Measurements from ENCODE around the gene KIF20B. TPM values are rescaled to one million over a fixed set of nuclear protein-coding genes. Genes with fewer than 3 reads are reported as not detected.

KIF20B gene
- total and polyA plus RNA-seq, 2 of the 8 experiments (the other 6 are each of a cell fraction or from before 2014, with no cell fraction given), result 4.5 to 72.0 TPM

DNA sequence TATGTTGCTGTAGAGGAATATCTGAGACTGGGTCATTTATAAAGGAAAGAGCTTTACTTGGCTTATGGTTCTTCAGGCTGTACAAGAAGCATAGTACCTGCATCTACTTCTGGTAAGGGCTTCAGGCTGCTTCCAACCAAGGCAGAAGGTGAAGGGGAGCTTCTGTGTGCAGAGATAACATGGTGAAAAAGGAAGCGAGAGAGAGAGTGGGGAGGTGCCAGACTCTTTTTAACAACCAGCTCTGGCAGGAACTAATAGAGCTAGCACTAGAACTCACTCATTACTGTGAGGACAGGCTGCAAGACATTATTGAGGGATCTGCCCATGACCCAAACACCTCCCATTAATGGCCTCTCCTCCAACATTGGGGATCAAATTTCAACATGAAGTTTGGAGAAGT lies 94.5 kb downstream of the KIF20B start:
- Histone ChIP-seq H2BK5ac (ENCODE audit: low read depth, low read length) (no peak overlapping the region), H4K5ac (ENCODE audit: insufficient read length, low read depth, low read length) (no peak overlapping the region), H3K79me1 (ENCODE audit: low read depth, low read length) (no peaks in the 10 kb centered on the region), H3K9me3 (ENCODE audit: insufficient read depth in 2 of 2, low read depth in 1 of 2, low read length in 1 of 2) (no peaks in the 10 kb centered on the region), H3K27me3 (replicated peaks in 1 of 4; ENCODE audit: control insufficient read depth in 3 of 4, extremely low read depth in 1 of 4, insufficient read depth in 3 of 4, low read length in 3 of 4) (no peaks in the 10 kb centered on the region), H3K79me2 (ENCODE audit: control insufficient read depth in 1 of 2, insufficient read depth in 2 of 2, low read length in 2 of 2) (no peaks in the 10 kb centered on the region), H3K4me1 (replicated peaks in 1 of 4; ENCODE audit: control insufficient read depth in 3 of 4, insufficient read depth in 4 of 4, low read length in 3 of 4) (peaks cover 0 to 11% (median 8%) of the 10 kb centered on the region in 4 experiments; a peak in 3 of 7 replicates), H3K14ac (ENCODE audit: insufficient read length) (no peak overlapping the region), H3K4me2 (ENCODE audit: insufficient read depth in 1 of 2, low read depth in 2 of 2, low read length in 2 of 2) (no peak overlapping the region), H3K4me3 (ENCODE audit: extremely low read depth in 1 of 4, insufficient read depth in 2 of 4, low read depth in 3 of 4, low read length in 4 of 4) (no peak overlapping the region), H4K91ac (replicated peaks; ENCODE audit: insufficient read length, low read length) (no peak overlapping the region), H2BK15ac (ENCODE audit: low read length) (no peak overlapping the region), H3K56ac (replicated peaks; ENCODE audit: insufficient read length, low read depth, low read length) (no peak overlapping the region), H3K36me3 (ENCODE audit: control insufficient read depth in 2 of 4, insufficient read depth in 4 of 4, low read length in 3 of 4) (no peaks in the 10 kb centered on the region), H2AFZ (ENCODE audit: low read length) (no peak overlapping the region), H3K27ac (ENCODE audit: low read depth, low read length) (no peak overlapping the region), H4K20me1 (replicated peaks in 1 of 2; ENCODE audit: control insufficient read depth in 1 of 2, insufficient read depth in 2 of 2, low read length in 2 of 2) (no peaks in the 10 kb centered on the region), H3K23me2 (ENCODE audit: low read depth, low read length) (no peaks in the 10 kb centered on the region), H2AK5ac (ENCODE audit: low read depth, low read length) (no peak overlapping the region), H4K8ac (ENCODE audit: extremely low read depth, insufficient read depth, low read length) (no peak overlapping the region), H2BK20ac (ENCODE audit: low read length) (no peak overlapping the region), H3K9ac (replicated peaks in 1 of 4; ENCODE audit: extremely low read depth in 1 of 4, low read depth in 3 of 4, low read length in 3 of 4) (no peak overlapping the region), H3K23ac (ENCODE audit: insufficient read length) (no peak overlapping the region), H3K4ac (replicated peaks; ENCODE audit: insufficient read length, low read depth, low read length) (no peak overlapping the region), H2BK120ac (replicated peaks; ENCODE audit: low read depth, low read length) (no peak overlapping the region), H2BK12ac (ENCODE audit: low read depth, low read length) (no peak overlapping the region), H3K18ac (ENCODE audit: extremely low read depth, low read length) (no peak overlapping the region)
- DNase-seq (ENCODE audit: low read depth in 1 of 2, low spot score in 2 of 2), result no peak
- 91% methylated on average over 1 of the region's 1 CpG; no CpG with 5 or more reads in 1 of the 2 experiments for WGBS, 2 experiments (ENCODE audit: extremely low coverage in 1 of 2, insufficient coverage in 1 of 2, insufficient read length in 1 of 2, insufficient replicate concordance in 2 of 2, low coverage in 1 of 2, low lambda C conversion rate in 2 of 2, missing lambda C conversion rate in 1 of 2)
- no peak for FAIRE-seq
- ChIA-PET POLR2A (ENCODE audit: partially characterized antibody) (no interaction called here), CTCF (ENCODE audit: partially characterized antibody) (interaction anchor here (1.0 to 2.3 kb wide), 14 partner anchors 8 to 1067 kb away, joined by 3 to 8 read pairs (median 4); no protein-coding TSS in a partner anchor)
- no peak for TF ChIP-seq FOSL1 (IDR thresholded peaks at IDR 0.05; ENCODE audit: insufficient read depth, low read depth, low read length)
- TF ChIP-seq POU5F1 (IDR thresholded peaks at IDR 0.05; ENCODE audit: low read depth, low read length), result no peak
- no peak for TF ChIP-seq SIN3A (conservative IDR thresholded peaks at IDR 0.05 in 1 of 2, IDR thresholded peaks at IDR 0.05 in 1 of 2; ENCODE audit: low read depth in 1 of 2, low read length in 2 of 2)
- no peak for TF ChIP-seq SP2 (IDR thresholded peaks at IDR 0.05; ENCODE audit: low read length)
- TF ChIP-seq, protein P1, sequence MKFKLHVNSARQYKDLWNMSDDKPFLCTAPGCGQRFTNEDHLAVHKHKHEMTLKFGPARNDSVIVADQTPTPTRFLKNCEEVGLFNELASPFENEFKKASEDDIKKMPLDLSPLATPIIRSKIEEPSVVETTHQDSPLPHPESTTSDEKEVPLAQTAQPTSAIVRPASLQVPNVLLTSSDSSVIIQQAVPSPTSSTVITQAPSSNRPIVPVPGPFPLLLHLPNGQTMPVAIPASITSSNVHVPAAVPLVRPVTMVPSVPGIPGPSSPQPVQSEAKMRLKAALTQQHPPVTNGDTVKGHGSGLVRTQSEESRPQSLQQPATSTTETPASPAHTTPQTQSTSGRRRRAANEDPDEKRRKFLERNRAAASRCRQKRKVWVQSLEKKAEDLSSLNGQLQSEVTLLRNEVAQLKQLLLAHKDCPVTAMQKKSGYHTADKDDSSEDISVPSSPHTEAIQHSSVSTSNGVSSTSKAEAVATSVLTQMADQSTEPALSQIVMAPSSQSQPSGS (IDR thresholded peaks at IDR 0.05; ENCODE audit: low read length), result no peak
- TF ChIP-seq CHD2 (IDR thresholded peaks at IDR 0.05; ENCODE audit: low read length), result no peak
- TF ChIP-seq CTBP2 (IDR thresholded peaks at IDR 0.05; ENCODE audit: borderline replicate concordance, insufficient read depth, insufficient read length, low read length), result no peak
- TF ChIP-seq CBX8 (IDR thresholded peaks at IDR 0.05; ENCODE audit: borderline replicate concordance, low read depth, low read length), result no peak
- TF ChIP-seq NRF1 (IDR thresholded peaks at IDR 0.05; ENCODE audit: low read depth, low read length), result no peak
- TF ChIP-seq KDM5A (IDR thresholded peaks at IDR 0.05; ENCODE audit: low read length), result no peak
- TF ChIP-seq, protein P2, sequence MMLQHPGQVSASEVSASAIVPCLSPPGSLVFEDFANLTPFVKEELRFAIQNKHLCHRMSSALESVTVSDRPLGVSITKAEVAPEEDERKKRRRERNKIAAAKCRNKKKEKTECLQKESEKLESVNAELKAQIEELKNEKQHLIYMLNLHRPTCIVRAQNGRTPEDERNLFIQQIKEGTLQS (IDR thresholded peaks at IDR 0.05; ENCODE audit: insufficient read depth, low read depth, low read length), result no peak
- no peak for TF ChIP-seq CHD1 (IDR thresholded peaks at IDR 0.05; ENCODE audit: low read depth, low read length)
